T-cell (primary cell): ENCODE measurements around the gene CACNB4. TPM values are rescaled to one million over a fixed set of nuclear protein-coding genes. Genes with fewer than 3 reads are reported as not detected.

Experiments used
- ATAC-seq, 4 experiments: fragments of 200-7000 bp in 3 of 4; fragments of 150-1000 bp in 1 of 4; cut with Tn5 transposase; replicated peaks in 1 of 4; 1 replicate in 3 of 4; 2 replicates in 1 of 4; pipeline ENCODE4 v1.10.0; 2021; ENCODE audit warnings: moderate library complexity in 3 of 4, mild to moderate bottlenecking in 2 of 4, moderate number of reproducible peaks in 1 of 4
- CTCF ChIA-PET, 2 donors: fragments of 300-600 bp; sonication (Branson Sonifier 250); formaldehyde crosslinking; loops; one replicate each; lab custom pipeline; 2022; ENCODE audit warnings: antibody characterized with exemption in 2 of 2; lab: Charles Lee
- POLR2A ChIA-PET, 2 donors: fragments of 300-600 bp; sonication (Branson Sonifier 250); formaldehyde crosslinking; loops; one replicate each; lab custom pipeline; 2022; ENCODE audit warnings: antibody characterized with exemption in 2 of 2; lab: Charles Lee
- DNase-seq, 35 experiments: peaks; one replicate each; pipeline versions ENCODE4 v3.0.0 to v3.0.0-alpha.2; 2013 to 2023
- H3K27ac ChIP-seq: one replicate; pipeline ENCODE4 v1.5.1; 2013; ENCODE audit warnings: low read length
- H3K27me3 ChIP-seq, 2 experiments: replicated peaks in 1 of 2; 1 replicate in 1 of 2; 2 replicates in 1 of 2; pipeline versions ENCODE4 v1.6.1 to v1.7.0; 2013; ENCODE audit warnings: low read length in 1 of 2, mixed read lengths in 1 of 2; ENCODE audit not compliant: control insufficient read depth in 2 of 2, insufficient read depth in 2 of 2; ENCODE audit errors: extremely low read depth in 1 of 2
- H3K36me3 ChIP-seq, 2 donors: 1 replicate in 1 of 2; 2 replicates in 1 of 2; pipeline versions ENCODE4 v1.6.1 to v1.7.0; 2013; ENCODE audit warnings: low read length in 1 of 2; ENCODE audit not compliant: control insufficient read depth in 2 of 2, insufficient read depth in 1 of 2; ENCODE audit errors: extremely low read depth in 1 of 2
- H3K4me1 ChIP-seq, 2 experiments: 1 replicate in 1 of 2; 2 replicates in 1 of 2; pipeline versions ENCODE4 v1.6.1 to v1.7.0; 2013; ENCODE audit warnings: low read length in 2 of 2, mixed read lengths in 1 of 2; ENCODE audit not compliant: insufficient read depth in 2 of 2, control insufficient read depth in 1 of 2; ENCODE audit errors: extremely low read depth in 1 of 2
- H3K4me3 ChIP-seq, 2 donors: 1 replicate in 1 of 2; 2 replicates in 1 of 2; pipeline versions ENCODE4 v1.5.1 to v1.7.0; 2013; ENCODE audit warnings: mild to moderate bottlenecking in 2 of 2, low read length in 1 of 2, moderate library complexity in 1 of 2; ENCODE audit not compliant: control insufficient read depth in 1 of 2; ENCODE audit errors: extremely low read depth in 1 of 2
- H3K9me3 ChIP-seq: 2 replicates; pipeline ENCODE4 v1.7.0; 2013
- H3K27ac Mint-ChIP-seq, 2 donors: one replicate each; pipeline ENCODE4 v1.8.0; 2020 to 2021; ENCODE audit warnings: mild to moderate bottlenecking in 2 of 2, mixed read lengths in 2 of 2
- H3K27me3 Mint-ChIP-seq, 2 donors: one replicate each; pipeline ENCODE4 v1.8.0; 2021 to 2022; ENCODE audit warnings: mixed read lengths in 2 of 2
- H3K36me3 Mint-ChIP-seq: one replicate; pipeline ENCODE4 v1.8.0; 2021; ENCODE audit warnings: mixed read lengths
- H3K4me1 Mint-ChIP-seq, 3 donors: one replicate each; pipeline ENCODE4 v1.8.0; 2020 to 2022; ENCODE audit warnings: mixed read lengths in 3 of 3, mild to moderate bottlenecking in 1 of 3
- H3K4me3 Mint-ChIP-seq, 3 donors: one replicate each; pipeline ENCODE4 v1.8.0; 2020 to 2022; ENCODE audit warnings: mild to moderate bottlenecking in 3 of 3, mixed read lengths in 3 of 3, moderate library complexity in 3 of 3
- H3K9me3 Mint-ChIP-seq, 3 donors: one replicate each; pipeline ENCODE4 v1.8.0; 2020 to 2022; ENCODE audit warnings: mixed read lengths in 3 of 3
- WGBS: methylation state at CpG from one replicate; pipeline ENCODE4 v1.1.5; 2013; ENCODE audit warnings: missing lambda C conversion rate; ENCODE audit not compliant: insufficient coverage; 5-methylcytosine and 5-hydroxymethylcytosine counted together
- total RNA-seq, 35 experiments: library from RNA in 6 of 35; stranded (reverse) in 6 of 35; fragments of 120-200 nt in 1 of 35; gene quantifications; one replicate each; pipeline versions ENCODE4 v1.2.1 to v1.2.4 and lab custom pipeline; 2013 to 2026

CACNB4 gene
- total RNA-seq, 5 donors from 2014 or later (not counting 1 experiment from before 2014, with no cell fraction given) = 0.16 to 1.2 (median 0.47) TPM

GRCh38 chr2:151827564-151828142 lies 271.2 kb downstream of the CACNB4 start:
- no peaks in the 10 kb centered on the region for H3K27me3 Mint-ChIP-seq
- peak overlapping the region; percentile 71 to 77 for H3K27ac Mint-ChIP-seq
- WGBS = under 1% methylated on average over 30 of the region's 38 CpGs
- Histone ChIP-seq H3K9me3 (no peaks in the 10 kb centered on the region), H3K4me3 (peak overlapping the region; percentile 92 to 96), H3K27me3 (no peaks in the 10 kb centered on the region), H3K4me1 (peaks cover 19 to 30% of the 10 kb centered on the region in 2 experiments), H3K36me3 (no peaks in the 10 kb centered on the region), H3K27ac (peak overlapping the region; percentile 45)
- POLR2A ChIA-PET = interaction anchor here in 1 of 2 donors (0.6 to 0.7 kb wide), 4 partner anchors 385 to 893 kb away, joined by 3 to 5 read pairs (median 4); no protein-coding TSS in a partner anchor
- H3K36me3 Mint-ChIP-seq = no peaks in the 10 kb centered on the region
- DNase-seq (peak in 16 of 35 experiments; percentile 1 to 31 (median 4)), ATAC-seq (peak; percentile 32 to 36 (median 33))
- H3K4me3 Mint-ChIP-seq = peak overlapping the region; percentile 83 to 92 (median 86)
- peaks cover 54 to 64% (median 55%) of the 10 kb centered on the region in 3 donors for H3K4me1 Mint-ChIP-seq
- no peaks in the 10 kb centered on the region for H3K9me3 Mint-ChIP-seq
- CTCF ChIA-PET = interaction anchor here (0.6 to 0.7 kb wide), 4 partner anchors 20 to 890 kb away, joined by 3 to 4 read pairs (median 3); partner anchors contain the start of gene PRPF40A (in 1 of the 2)

- peaks cover 5% of the 10 kb centered on the region for H3K36me3 Mint-ChIP-seq
- H3K4me1 Mint-ChIP-seq = peaks cover 60 to 71% (median 62%) of the 10 kb centered on the region in 3 donors
- Histone ChIP-seq H3K27ac (no peak overlapping the region), H3K27me3 (no peaks in the 10 kb centered on the region), H3K9me3 (no peaks in the 10 kb centered on the region), H3K4me3 (peak overlapping the region in 1 of 2 donors; percentile 92), H3K36me3 (no peaks in the 10 kb centered on the region), H3K4me1 (peaks cover 19 to 30% of the 10 kb centered on the region in 2 experiments)
- peak overlapping the region; percentile 83 to 92 (median 86) for H3K4me3 Mint-ChIP-seq
- ChIA-PET POLR2A (no interaction called here), CTCF (no interaction called here)
- no CpG with 5 or more reads among the region's 6 CpGs for WGBS
- H3K9me3 Mint-ChIP-seq = no peaks in the 10 kb centered on the region
- H3K27ac Mint-ChIP-seq = peak overlapping the region in 1 of 2 donors; percentile 2
- no peak for ATAC-seq
- no peaks in the 10 kb centered on the region for H3K27me3 Mint-ChIP-seq
- peak in 1 of 35 experiments; percentile 16 for DNase-seq
These were observed 272.1 kb downstream of the CACNB4 start for GRCh38 chr2:151826737-151827157.

GRCh38 chr2:151824886-151825285 lies 274.0 kb downstream of the CACNB4 start:
- no peak overlapping the region for H3K4me3 Mint-ChIP-seq
- CTCF ChIA-PET = interaction anchor here in 1 of 2 donors (0.7 kb wide), 1 partner anchor 356 kb away, joined by 4 read pairs; no protein-coding TSS in a partner anchor

GRCh38 chr2:151823651-151824050 lies 275.2 kb downstream of the CACNB4 start:
- ChIA-PET POLR2A (no interaction called here), CTCF (interaction anchor here in 1 of 2 donors (0.6 to 1.1 kb wide), 2 partner anchors 19 to 206 kb away, joined by 3 to 6 read pairs; no protein-coding TSS in a partner anchor)
- 72% methylated on average over 3 of the region's 6 CpGs for WGBS
- Histone ChIP-seq H3K4me3 (no peak overlapping the region), H3K36me3 (no peaks in the 10 kb centered on the region), H3K27me3 (no peaks in the 10 kb centered on the region), H3K4me1 (peaks cover 18 to 28% of the 10 kb centered on the region in 2 experiments), H3K9me3 (no peaks in the 10 kb centered on the region), H3K27ac (no peak overlapping the region)
- no peak overlapping the region for H3K4me3 Mint-ChIP-seq
- no peaks in the 10 kb centered on the region for H3K9me3 Mint-ChIP-seq
- H3K27ac Mint-ChIP-seq = no peak overlapping the region
- DNase-seq (no peak), ATAC-seq (no peak)
- H3K36me3 Mint-ChIP-seq = peaks cover 11% of the 10 kb centered on the region
- no peaks in the 10 kb centered on the region for H3K27me3 Mint-ChIP-seq
- peaks cover 73 to 80% (median 76%) of the 10 kb centered on the region in 3 donors for H3K4me1 Mint-ChIP-seq

More at GRCh38 chr2:151824886-151825285, 274.0 kb downstream of the CACNB4 start:
- H3K4me1 ChIP-seq = peaks cover 19 to 32% of the 10 kb centered on the region in 2 experiments
- no peaks in the 10 kb centered on the region for H3K36me3 ChIP-seq
- H3K4me3 ChIP-seq = no peak overlapping the region
- H3K9me3 Mint-ChIP-seq = no peaks in the 10 kb centered on the region
- H3K9me3 ChIP-seq = no peaks in the 10 kb centered on the region
- ATAC-seq = no peak
- POLR2A ChIA-PET = interaction anchor here (0.6 to 0.8 kb wide), 3 partner anchors 37 to 563 kb away, joined by 3 to 5 read pairs (median 4); no protein-coding TSS in a partner anchor
- H3K27ac ChIP-seq = no peak overlapping the region
- H3K4me1 Mint-ChIP-seq = peaks cover 73 to 86% (median 75%) of the 10 kb centered on the region in 3 donors
- no CpG with 5 or more reads among the region's 2 CpGs for WGBS
- DNase-seq = no peak
- peak overlapping the region in 1 of 2 donors; percentile 29 for H3K27ac Mint-ChIP-seq
- H3K27me3 ChIP-seq = no peaks in the 10 kb centered on the region
- peaks cover 11% of the 10 kb centered on the region for H3K36me3 Mint-ChIP-seq
- no peaks in the 10 kb centered on the region for H3K27me3 Mint-ChIP-seq

GRCh38 chr2:151819920-151820319 lies 278.9 kb downstream of the CACNB4 start:
- no CpG with 5 or more reads among the region's 2 CpGs for WGBS
- ATAC-seq (no peak), DNase-seq (no peak)
- ChIA-PET POLR2A (no interaction called here), CTCF (interaction anchor here (0.6 to 1.4 kb wide), 3 partner anchors 9 to 63 kb away, joined by 4 read pairs; no protein-coding TSS in a partner anchor)
- Histone ChIP-seq H3K4me3 (no peak overlapping the region), H3K9me3 (no peaks in the 10 kb centered on the region), H3K36me3 (peaks cover 0 to 9% of the 10 kb centered on the region in 2 donors), H3K27ac (no peak overlapping the region), H3K4me1 (peaks cover 5 to 12% of the 10 kb centered on the region in 2 experiments), H3K27me3 (no peaks in the 10 kb centered on the region)
- no peaks in the 10 kb centered on the region for H3K9me3 Mint-ChIP-seq
- no peak overlapping the region for H3K27ac Mint-ChIP-seq
- no peak overlapping the region for H3K4me3 Mint-ChIP-seq
- H3K27me3 Mint-ChIP-seq = no peaks in the 10 kb centered on the region
- H3K4me1 Mint-ChIP-seq = peaks cover 66 to 68% (median 68%) of the 10 kb centered on the region in 3 donors
- peaks cover 19% of the 10 kb centered on the region for H3K36me3 Mint-ChIP-seq

- peaks cover 0 to 2% of the 10 kb centered on the region in 2 experiments for H3K4me1 ChIP-seq
- POLR2A ChIA-PET = no interaction called here
- H3K4me1 Mint-ChIP-seq = peaks cover 48% of the 10 kb centered on the region in 3 donors
- H3K27me3 ChIP-seq = no peaks in the 10 kb centered on the region
- no peaks in the 10 kb centered on the region for H3K27me3 Mint-ChIP-seq
- H3K36me3 Mint-ChIP-seq = peaks cover 33% of the 10 kb centered on the region
- peaks cover 0 to 22% of the 10 kb centered on the region in 2 donors for H3K36me3 ChIP-seq
- DNase-seq = no peak
- WGBS = 100% methylated on average over 1 of the region's 3 CpGs
- no peaks in the 10 kb centered on the region for H3K9me3 Mint-ChIP-seq
- no peak overlapping the region for H3K4me3 ChIP-seq
- CTCF ChIA-PET = no interaction called here
- no peaks in the 10 kb centered on the region for H3K9me3 ChIP-seq
- ATAC-seq = no peak
- no peak overlapping the region for H3K27ac ChIP-seq
- H3K4me3 Mint-ChIP-seq = no peak overlapping the region
- no peak overlapping the region for H3K27ac Mint-ChIP-seq
These were observed 280.9 kb downstream of the CACNB4 start for GRCh38 chr2:151817929-151818328.
